ENCODE data around the gene ACSF3.

GRCh38 chr16:89044418-89045180 lies 49.1 kb upstream of the ACSF3 start:
- TF ChIP-seq EZH2 (IDR thresholded peaks at IDR 0.05) (no peak), CTCF (IDR thresholded peaks at IDR 0.05) (no peak), EZH2phosphoT487 (IDR thresholded peaks at IDR 0.05) (no peak)

Data from neural progenitor cell (in vitro differentiated cells).